ENCODE results near the gene DYRK1A.

Gene DYRK1A

GRCh38 chr21:37472581-37472980, 106.0 kb downstream of the DYRK1A start:
- Histone ChIP-seq H3K9me3 (ENCODE audit: control insufficient read depth in 1 of 2, low read length in 2 of 2) (no peaks in the 10 kb centered on the region), H3K36me3 (ENCODE audit: control insufficient read depth in 1 of 2, insufficient read depth in 2 of 2, low read length in 2 of 2) (peaks cover 4 to 7% of the 10 kb centered on the region in 2 donors), H3K4me1 (ENCODE audit: control insufficient read depth in 1 of 2, insufficient read depth in 2 of 2, low read length in 2 of 2) (peaks cover 0 to 5% of the 10 kb centered on the region in 2 donors), H3K4me3 (ENCODE audit: low read depth in 1 of 2, low read length in 2 of 2) (no peak overlapping the region), H3K27ac (ENCODE audit: low read depth, low read length) (no peak overlapping the region), H3K27me3 (ENCODE audit: control insufficient read depth in 1 of 2, insufficient read depth in 2 of 2, low read length in 2 of 2) (no peaks in the 10 kb centered on the region), H3K9ac (ENCODE audit: low read depth in 1 of 2, low read length in 2 of 2) (no peak overlapping the region)

DNA sequence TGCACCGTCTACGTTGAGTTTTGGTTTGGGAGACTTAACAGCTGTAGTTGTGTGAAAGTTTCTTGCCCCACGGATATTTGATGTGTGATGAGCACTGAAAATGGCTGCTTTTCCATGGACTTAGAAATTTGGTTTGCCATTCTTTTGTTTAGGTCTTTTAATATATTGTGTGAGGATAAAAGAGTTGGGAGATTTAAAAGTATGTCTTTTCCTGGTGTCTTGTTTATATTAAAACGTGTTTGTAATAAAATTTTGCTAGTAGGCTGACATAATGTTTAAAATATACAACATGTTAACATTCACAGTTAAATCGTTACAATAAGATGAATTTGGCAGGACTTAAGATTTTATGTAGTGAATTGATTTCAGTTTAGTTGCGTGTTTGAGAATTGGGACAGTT, 106.9 kb downstream of the DYRK1A start:
- Histone ChIP-seq H3K9me3 (ENCODE audit: control insufficient read depth in 1 of 2, low read length in 2 of 2) (no peaks in the 10 kb centered on the region), H3K27me3 (ENCODE audit: control insufficient read depth in 1 of 2, insufficient read depth in 2 of 2, low read length in 2 of 2) (no peaks in the 10 kb centered on the region), H3K4me1 (ENCODE audit: control insufficient read depth in 1 of 2, insufficient read depth in 2 of 2, low read length in 2 of 2) (peaks cover 0 to 5% of the 10 kb centered on the region in 2 donors), H3K9ac (ENCODE audit: low read depth in 1 of 2, low read length in 2 of 2) (no peak overlapping the region), H3K27ac (ENCODE audit: low read depth, low read length) (no peak overlapping the region), H3K36me3 (ENCODE audit: control insufficient read depth in 1 of 2, insufficient read depth in 2 of 2, low read length in 2 of 2) (peaks cover 4 to 7% of the 10 kb centered on the region in 2 donors), H3K4me3 (ENCODE audit: low read depth in 1 of 2, low read length in 2 of 2) (no peak overlapping the region)

GRCh38 chr21:37474342-37474741, 107.8 kb downstream of the DYRK1A start:
- Histone ChIP-seq H3K9ac (ENCODE audit: low read depth in 1 of 2, low read length in 2 of 2) (no peak overlapping the region), H3K27ac (ENCODE audit: low read depth, low read length) (no peak overlapping the region), H3K27me3 (ENCODE audit: control insufficient read depth in 1 of 2, insufficient read depth in 2 of 2, low read length in 2 of 2) (no peaks in the 10 kb centered on the region), H3K9me3 (ENCODE audit: control insufficient read depth in 1 of 2, low read length in 2 of 2) (no peaks in the 10 kb centered on the region), H3K36me3 (ENCODE audit: control insufficient read depth in 1 of 2, insufficient read depth in 2 of 2, low read length in 2 of 2) (peaks cover 4 to 7% of the 10 kb centered on the region in 2 donors), H3K4me1 (ENCODE audit: control insufficient read depth in 1 of 2, insufficient read depth in 2 of 2, low read length in 2 of 2) (peaks cover 0 to 5% of the 10 kb centered on the region in 2 donors), H3K4me3 (ENCODE audit: low read depth in 1 of 2, low read length in 2 of 2) (no peak overlapping the region)

DNA sequence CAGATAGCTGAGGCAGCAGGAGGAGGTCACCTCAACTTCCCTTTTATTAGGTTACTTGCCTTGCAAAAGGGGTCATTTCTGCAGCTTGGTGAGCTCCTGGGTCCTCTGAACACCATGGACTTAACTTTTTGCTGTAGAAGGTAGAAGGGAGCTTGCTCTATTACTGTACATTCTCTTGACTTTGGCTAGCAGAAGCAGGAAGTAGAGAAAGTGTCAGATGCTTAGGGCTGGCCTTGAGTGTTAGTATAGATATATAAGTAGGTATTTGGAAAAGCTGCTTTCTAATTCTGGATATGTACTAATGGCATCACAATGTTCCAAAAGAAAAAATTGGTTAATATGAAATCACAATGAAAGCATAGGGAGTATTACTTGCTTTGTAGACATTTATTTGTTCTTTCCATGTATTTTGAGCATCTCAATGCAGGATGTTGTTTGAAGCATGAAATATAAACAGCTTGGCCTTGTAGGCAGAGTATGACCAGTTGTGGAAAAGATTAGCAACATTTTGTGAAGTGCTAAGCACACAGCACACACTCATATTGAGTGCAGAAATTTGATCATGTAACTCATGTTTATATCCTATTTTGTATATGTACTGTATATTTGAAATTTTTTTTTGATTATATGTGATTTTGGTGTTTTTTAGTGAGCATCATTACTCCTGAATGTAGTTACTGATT, 108.8 kb downstream of the DYRK1A start:
- Histone ChIP-seq H3K4me3 (ENCODE audit: low read depth in 1 of 2, low read length in 2 of 2) (no peak overlapping the region), H3K9ac (ENCODE audit: low read depth in 1 of 2, low read length in 2 of 2) (no peak overlapping the region), H3K27me3 (ENCODE audit: control insufficient read depth in 1 of 2, insufficient read depth in 2 of 2, low read length in 2 of 2) (no peaks in the 10 kb centered on the region), H3K4me1 (ENCODE audit: control insufficient read depth in 1 of 2, insufficient read depth in 2 of 2, low read length in 2 of 2) (peaks cover 0 to 5% of the 10 kb centered on the region in 2 donors), H3K9me3 (ENCODE audit: control insufficient read depth in 1 of 2, low read length in 2 of 2) (no peaks in the 10 kb centered on the region), H3K27ac (ENCODE audit: low read depth, low read length) (no peak overlapping the region), H3K36me3 (ENCODE audit: control insufficient read depth in 1 of 2, insufficient read depth in 2 of 2, low read length in 2 of 2) (peaks cover 4 to 7% of the 10 kb centered on the region in 2 donors)

GRCh38 chr21:37478794-37479193, 112.2 kb downstream of the DYRK1A start:
- Histone ChIP-seq H3K4me3 (ENCODE audit: low read depth in 1 of 2, low read length in 2 of 2) (no peak overlapping the region), H3K27me3 (ENCODE audit: control insufficient read depth in 1 of 2, insufficient read depth in 2 of 2, low read length in 2 of 2) (no peaks in the 10 kb centered on the region), H3K27ac (ENCODE audit: low read depth, low read length) (no peak overlapping the region), H3K36me3 (ENCODE audit: control insufficient read depth in 1 of 2, insufficient read depth in 2 of 2, low read length in 2 of 2) (peaks cover 11 to 25% of the 10 kb centered on the region in 2 donors), H3K9me3 (ENCODE audit: control insufficient read depth in 1 of 2, low read length in 2 of 2) (no peaks in the 10 kb centered on the region), H3K4me1 (ENCODE audit: control insufficient read depth in 1 of 2, insufficient read depth in 2 of 2, low read length in 2 of 2) (peaks cover 0 to 5% of the 10 kb centered on the region in 2 donors), H3K9ac (ENCODE audit: low read depth in 1 of 2, low read length in 2 of 2) (no peak overlapping the region)

DNA sequence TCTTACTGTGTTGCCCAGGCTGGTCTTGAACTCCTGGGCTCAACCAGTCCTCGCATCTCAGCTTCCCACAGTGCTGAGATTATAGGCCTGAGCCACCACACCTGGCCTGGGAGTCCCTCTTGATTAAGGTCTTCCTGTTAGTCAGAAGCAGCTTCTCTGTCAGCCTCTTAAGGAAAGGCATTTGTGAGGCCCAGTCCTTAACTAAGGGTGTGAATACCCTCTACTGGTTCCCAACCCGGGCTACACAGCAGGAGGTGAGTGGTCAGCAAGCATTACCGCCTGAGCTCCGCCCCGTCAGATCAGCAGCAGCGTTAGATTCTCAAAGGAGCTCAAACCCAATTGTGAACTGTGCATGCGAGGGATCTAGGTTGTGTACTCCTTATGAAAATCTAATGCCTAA, 117.2 kb downstream of the DYRK1A start:
- Histone ChIP-seq H3K9ac (ENCODE audit: low read depth in 1 of 2, low read length in 2 of 2) (no peak overlapping the region), H3K27me3 (ENCODE audit: control insufficient read depth in 1 of 2, insufficient read depth in 2 of 2, low read length in 2 of 2) (no peaks in the 10 kb centered on the region), H3K9me3 (ENCODE audit: control insufficient read depth in 1 of 2, low read length in 2 of 2) (no peaks in the 10 kb centered on the region), H3K27ac (ENCODE audit: low read depth, low read length) (no peak overlapping the region), H3K4me3 (ENCODE audit: low read depth in 1 of 2, low read length in 2 of 2) (no peak overlapping the region), H3K4me1 (ENCODE audit: control insufficient read depth in 1 of 2, insufficient read depth in 2 of 2, low read length in 2 of 2) (no peaks in the 10 kb centered on the region), H3K36me3 (ENCODE audit: control insufficient read depth in 1 of 2, insufficient read depth in 2 of 2, low read length in 2 of 2) (peaks cover 21 to 49% of the 10 kb centered on the region in 2 donors)

- no peak overlapping the region for H3K27ac ChIP-seq (ENCODE audit: low read depth, low read length)
- no peak overlapping the region for H3K9ac ChIP-seq (ENCODE audit: low read depth in 1 of 2, low read length in 2 of 2)
- no peaks in the 10 kb centered on the region for H3K4me1 ChIP-seq (ENCODE audit: control insufficient read depth in 1 of 2, insufficient read depth in 2 of 2, low read length in 2 of 2)
- H3K36me3 ChIP-seq (ENCODE audit: control insufficient read depth in 1 of 2, insufficient read depth in 2 of 2, low read length in 2 of 2): peaks cover 21 to 57% of the 10 kb centered on the region in 2 donors
- no peaks in the 10 kb centered on the region for H3K27me3 ChIP-seq (ENCODE audit: control insufficient read depth in 1 of 2, insufficient read depth in 2 of 2, low read length in 2 of 2)
- H3K4me3 ChIP-seq (ENCODE audit: low read depth in 1 of 2, low read length in 2 of 2): no peak overlapping the region
- no peaks in the 10 kb centered on the region for H3K9me3 ChIP-seq (ENCODE audit: control insufficient read depth in 1 of 2, low read length in 2 of 2)
Observed at GRCh38 chr21:37484535-37485474, 118.2 kb downstream of the DYRK1A start.

GRCh38 chr21:37489553-37489952, 123.0 kb downstream of the DYRK1A start:
- no peak overlapping the region for H3K4me3 ChIP-seq (ENCODE audit: low read depth in 1 of 2, low read length in 2 of 2)
- no peak overlapping the region for H3K9ac ChIP-seq (ENCODE audit: low read depth in 1 of 2, low read length in 2 of 2)
- peaks cover 18 to 49% of the 10 kb centered on the region in 2 donors for H3K36me3 ChIP-seq (ENCODE audit: control insufficient read depth in 1 of 2, insufficient read depth in 2 of 2, low read length in 2 of 2)
- no peak overlapping the region for H3K27ac ChIP-seq (ENCODE audit: low read depth, low read length)
- H3K27me3 ChIP-seq (ENCODE audit: control insufficient read depth in 1 of 2, insufficient read depth in 2 of 2, low read length in 2 of 2): no peaks in the 10 kb centered on the region
- H3K4me1 ChIP-seq (ENCODE audit: control insufficient read depth in 1 of 2, insufficient read depth in 2 of 2, low read length in 2 of 2): no peaks in the 10 kb centered on the region
- H3K9me3 ChIP-seq (ENCODE audit: control insufficient read depth in 1 of 2, low read length in 2 of 2): no peaks in the 10 kb centered on the region

GRCh38 chr21:37490084-37490483, 123.5 kb downstream of the DYRK1A start:
- H3K9me3 ChIP-seq (ENCODE audit: control insufficient read depth in 1 of 2, low read length in 2 of 2): no peaks in the 10 kb centered on the region
- no peaks in the 10 kb centered on the region for H3K4me1 ChIP-seq (ENCODE audit: control insufficient read depth in 1 of 2, insufficient read depth in 2 of 2, low read length in 2 of 2)
- H3K9ac ChIP-seq (ENCODE audit: low read depth in 1 of 2, low read length in 2 of 2): no peak overlapping the region
- peaks cover 20 to 49% of the 10 kb centered on the region in 2 donors for H3K36me3 ChIP-seq (ENCODE audit: control insufficient read depth in 1 of 2, insufficient read depth in 2 of 2, low read length in 2 of 2)
- no peak overlapping the region for H3K27ac ChIP-seq (ENCODE audit: low read depth, low read length)
- H3K4me3 ChIP-seq (ENCODE audit: low read depth in 1 of 2, low read length in 2 of 2): no peak overlapping the region
- H3K27me3 ChIP-seq (ENCODE audit: control insufficient read depth in 1 of 2, insufficient read depth in 2 of 2, low read length in 2 of 2): no peaks in the 10 kb centered on the region

GRCh38 chr21:37496972-37497371, 130.4 kb downstream of the DYRK1A start:
- H3K4me3 ChIP-seq (ENCODE audit: low read depth in 1 of 2, low read length in 2 of 2): no peak overlapping the region
- H3K27ac ChIP-seq (ENCODE audit: low read depth, low read length): no peak overlapping the region
- peaks cover 16 to 48% of the 10 kb centered on the region in 2 donors for H3K36me3 ChIP-seq (ENCODE audit: control insufficient read depth in 1 of 2, insufficient read depth in 2 of 2, low read length in 2 of 2)
- H3K9ac ChIP-seq (ENCODE audit: low read depth in 1 of 2, low read length in 2 of 2): no peak overlapping the region
- H3K4me1 ChIP-seq (ENCODE audit: control insufficient read depth in 1 of 2, insufficient read depth in 2 of 2, low read length in 2 of 2): no peaks in the 10 kb centered on the region
- no peaks in the 10 kb centered on the region for H3K27me3 ChIP-seq (ENCODE audit: control insufficient read depth in 1 of 2, insufficient read depth in 2 of 2, low read length in 2 of 2)
- H3K9me3 ChIP-seq (ENCODE audit: control insufficient read depth in 1 of 2, low read length in 2 of 2): no peaks in the 10 kb centered on the region

Data from duodenal mucosa (tissue), 2 donors.